ENCODE results near the gene APPL2.

The APPL2 gene

DNA sequence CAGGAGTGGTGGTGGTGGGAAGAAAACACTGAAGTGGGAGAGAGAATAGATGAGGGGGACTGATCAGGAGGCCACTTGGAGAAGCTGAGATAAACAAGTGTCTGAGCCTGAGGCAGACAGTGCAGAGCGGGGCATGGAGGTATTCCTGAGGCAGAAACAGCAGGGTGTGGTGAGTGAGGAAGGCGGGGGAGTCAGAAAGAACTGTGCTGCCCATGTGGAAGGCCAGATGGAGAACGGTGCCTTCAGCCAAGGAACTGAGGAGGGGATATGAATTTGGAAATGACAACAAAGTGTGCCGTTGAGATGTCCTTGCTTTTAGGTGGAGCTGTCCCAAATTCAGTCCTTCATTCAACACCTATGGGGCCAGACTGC is 13.7 kb downstream of the APPL2 start:
- Mint-ChIP-seq H3K27me3 (no peaks in the 10 kb centered on the region), H3K36me3 (peaks cover 13% of the 10 kb centered on the region), H3K4me3 (no peak overlapping the region), H3K9me3 (ENCODE audit: low read depth) (no peaks in the 10 kb centered on the region), H3K27ac (peak overlapping the region; percentile 73), H3K4me1 (ENCODE audit: low read depth) (peaks cover 25% of the 10 kb centered on the region)

DNA sequence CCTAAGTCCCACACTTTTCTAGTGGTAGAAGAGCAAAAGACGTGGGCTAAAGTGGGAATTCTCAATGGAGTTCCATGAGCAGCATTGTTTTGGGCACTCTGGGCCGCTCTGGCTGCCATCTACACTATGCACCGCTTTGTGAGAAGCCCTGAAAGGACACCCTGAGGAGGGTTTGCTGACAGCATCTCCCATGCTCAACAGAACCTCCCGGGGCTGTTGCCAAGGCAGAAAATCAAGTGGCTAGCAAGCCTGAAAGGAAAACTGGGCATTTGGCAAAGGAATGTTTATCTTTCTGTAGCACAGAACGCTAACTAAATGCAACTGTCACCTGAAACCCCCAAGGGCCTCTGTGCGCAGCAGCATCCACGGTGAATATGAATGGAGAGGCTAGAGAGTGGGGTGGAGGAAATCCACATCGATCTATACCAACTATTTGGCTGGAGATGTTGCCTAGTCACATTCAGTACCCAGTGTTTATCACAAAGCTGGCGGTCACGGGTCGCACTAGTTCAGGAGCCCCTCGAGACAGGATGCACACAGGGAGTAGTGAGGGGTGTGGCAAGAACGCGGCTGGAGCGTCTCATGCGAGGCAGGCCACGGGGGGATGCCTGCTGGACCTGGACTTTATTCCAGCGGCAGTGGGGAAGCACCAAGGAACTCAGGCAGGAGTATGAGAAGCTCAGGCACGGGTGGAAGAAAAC is 14.2 kb downstream of the APPL2 start:
- Mint-ChIP-seq H3K4me1 (ENCODE audit: low read depth) (peaks cover 24% of the 10 kb centered on the region), H3K9me3 (ENCODE audit: low read depth) (no peaks in the 10 kb centered on the region), H3K27me3 (no peaks in the 10 kb centered on the region), H3K36me3 (peaks cover 13% of the 10 kb centered on the region), H3K27ac (peak overlapping the region; percentile 73), H3K4me3 (no peak overlapping the region)

DNA sequence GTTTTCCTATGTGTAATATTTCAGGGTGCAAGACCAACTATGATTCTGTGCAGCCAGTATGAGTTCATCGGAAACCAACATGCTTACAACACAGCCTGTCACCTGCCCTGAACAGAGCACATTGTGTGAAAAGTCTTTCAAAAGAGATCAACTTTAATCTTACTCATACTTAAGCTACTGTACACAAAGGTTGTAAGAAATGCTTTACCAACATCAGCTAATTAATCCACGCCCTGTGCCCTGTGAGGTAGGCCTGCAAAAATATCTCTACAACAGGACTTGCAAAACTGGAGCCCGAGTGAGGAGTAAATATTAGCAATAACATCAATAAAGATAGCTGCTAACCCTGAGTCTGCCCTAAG is 15.1 kb downstream of the APPL2 start:
- Mint-ChIP-seq H3K4me3 (no peak overlapping the region), H3K36me3 (peaks cover 18% of the 10 kb centered on the region), H3K27me3 (no peaks in the 10 kb centered on the region), H3K4me1 (ENCODE audit: low read depth) (peaks cover 16% of the 10 kb centered on the region), H3K9me3 (ENCODE audit: low read depth) (no peaks in the 10 kb centered on the region), H3K27ac (no peak overlapping the region)

DNA sequence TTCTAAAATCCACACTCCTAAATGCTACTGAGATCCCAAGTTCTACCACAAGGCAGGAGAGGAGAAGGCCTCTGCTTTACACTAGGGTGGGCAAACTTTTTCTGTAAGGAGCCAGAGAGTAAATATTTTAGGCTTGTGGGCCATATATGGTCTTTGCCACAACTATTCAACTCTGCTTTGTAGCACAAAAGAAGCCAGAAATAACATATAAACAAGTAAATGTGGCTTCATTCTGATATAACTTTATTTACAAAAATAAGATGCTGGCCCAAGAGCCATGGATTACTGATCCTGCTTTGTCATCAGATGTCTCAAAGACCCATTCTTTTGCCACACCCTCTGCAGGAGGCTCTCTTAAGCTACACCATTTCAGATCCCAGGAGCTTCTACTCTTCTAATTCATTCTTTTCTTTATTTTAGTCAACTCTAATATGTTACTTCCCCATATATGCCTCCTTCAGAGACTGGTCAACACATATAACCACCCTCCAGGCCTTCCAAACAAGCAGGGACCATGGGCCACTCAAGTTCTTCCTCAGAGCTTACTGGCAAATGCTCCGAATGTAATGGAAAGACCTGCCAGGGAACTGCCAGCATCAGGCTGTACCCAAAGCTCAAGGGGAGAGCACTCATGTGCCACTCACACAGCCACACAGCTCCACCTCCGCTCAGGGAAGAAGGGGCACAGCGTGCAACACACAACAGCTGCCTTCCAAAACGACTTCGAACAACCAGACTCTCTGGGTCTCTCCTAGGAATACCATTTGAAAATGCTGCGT is 15.6 kb downstream of the APPL2 start:
- Mint-ChIP-seq H3K4me1 (ENCODE audit: low read depth) (peaks cover 10% of the 10 kb centered on the region), H3K27me3 (no peaks in the 10 kb centered on the region), H3K4me3 (no peak overlapping the region), H3K27ac (no peak overlapping the region), H3K9me3 (ENCODE audit: low read depth) (no peaks in the 10 kb centered on the region), H3K36me3 (peaks cover 18% of the 10 kb centered on the region)

DNA sequence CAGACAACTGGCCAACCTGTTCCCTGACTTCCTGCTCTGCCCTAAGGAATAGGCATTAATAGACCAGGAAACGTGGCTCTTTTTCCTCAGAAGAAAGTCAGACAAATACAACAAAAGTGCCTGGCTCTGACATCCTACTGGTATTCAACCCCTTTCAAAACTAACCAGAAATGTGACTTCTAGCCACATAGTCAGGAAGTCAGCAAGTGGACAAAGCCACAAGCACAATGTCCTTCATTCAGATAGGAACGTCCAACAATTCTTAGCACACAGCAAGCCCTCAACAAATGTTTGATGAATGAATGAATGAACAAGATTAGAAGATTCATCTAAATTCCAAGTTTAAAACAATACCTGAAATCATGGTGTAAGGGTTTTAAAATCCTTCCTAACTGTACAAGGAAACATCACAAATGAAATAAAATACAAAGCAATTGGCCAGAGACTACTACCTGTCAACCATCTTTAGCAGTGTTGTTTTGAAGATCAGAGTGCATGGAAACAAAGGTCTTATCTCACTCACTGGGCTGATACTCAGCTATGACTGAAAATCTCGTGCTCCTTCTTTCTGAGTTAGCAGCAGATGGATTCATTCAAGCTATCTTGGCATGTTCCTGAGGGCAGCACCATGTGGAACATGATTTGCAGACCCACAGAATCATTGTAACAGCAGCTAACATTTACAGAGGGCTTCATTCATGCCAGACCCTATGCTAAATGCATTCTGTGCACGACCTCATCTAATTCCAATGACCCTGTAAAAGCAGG is 16.5 kb downstream of the APPL2 start:
- H3K36me3 Mint-ChIP-seq: peaks cover 22% of the 10 kb centered on the region
- no peak overlapping the region for H3K27ac Mint-ChIP-seq

DNA sequence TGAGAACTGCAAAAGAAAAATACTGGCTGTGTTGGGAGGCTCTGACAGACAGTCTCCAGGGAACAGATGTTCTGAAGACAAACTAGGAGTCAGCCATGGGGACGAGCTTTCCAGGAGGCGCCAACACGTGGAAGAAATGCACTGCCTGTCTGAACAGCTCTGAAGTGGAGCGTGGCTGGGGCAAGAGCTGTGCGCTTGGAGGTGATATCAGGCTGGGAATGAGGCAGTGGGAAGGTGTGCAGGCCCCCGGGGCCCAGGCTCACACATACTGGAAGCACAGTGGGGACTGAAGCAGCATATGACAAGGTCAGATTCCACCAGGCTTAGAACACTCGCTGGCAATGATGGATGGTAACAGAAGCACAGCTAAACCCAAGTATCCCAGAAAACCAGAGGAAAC is 17.5 kb downstream of the APPL2 start:
- H3K4me1 Mint-ChIP-seq (ENCODE audit: low read depth): peaks cover 3% of the 10 kb centered on the region
- H3K27me3 Mint-ChIP-seq: no peaks in the 10 kb centered on the region
- H3K9me3 Mint-ChIP-seq (ENCODE audit: low read depth): no peaks in the 10 kb centered on the region
- no peak overlapping the region for H3K27ac Mint-ChIP-seq
- H3K36me3 Mint-ChIP-seq: peaks cover 24% of the 10 kb centered on the region
- no peak overlapping the region for H3K4me3 Mint-ChIP-seq

More for the DNA sequence above, 16.5 kb downstream of the APPL2 start:
- no peak overlapping the region for H3K4me3 Mint-ChIP-seq
- no peaks in the 10 kb centered on the region for H3K9me3 Mint-ChIP-seq (ENCODE audit: low read depth)
- no peaks in the 10 kb centered on the region for H3K27me3 Mint-ChIP-seq
- peaks cover 3% of the 10 kb centered on the region for H3K4me1 Mint-ChIP-seq (ENCODE audit: low read depth)

DNA sequence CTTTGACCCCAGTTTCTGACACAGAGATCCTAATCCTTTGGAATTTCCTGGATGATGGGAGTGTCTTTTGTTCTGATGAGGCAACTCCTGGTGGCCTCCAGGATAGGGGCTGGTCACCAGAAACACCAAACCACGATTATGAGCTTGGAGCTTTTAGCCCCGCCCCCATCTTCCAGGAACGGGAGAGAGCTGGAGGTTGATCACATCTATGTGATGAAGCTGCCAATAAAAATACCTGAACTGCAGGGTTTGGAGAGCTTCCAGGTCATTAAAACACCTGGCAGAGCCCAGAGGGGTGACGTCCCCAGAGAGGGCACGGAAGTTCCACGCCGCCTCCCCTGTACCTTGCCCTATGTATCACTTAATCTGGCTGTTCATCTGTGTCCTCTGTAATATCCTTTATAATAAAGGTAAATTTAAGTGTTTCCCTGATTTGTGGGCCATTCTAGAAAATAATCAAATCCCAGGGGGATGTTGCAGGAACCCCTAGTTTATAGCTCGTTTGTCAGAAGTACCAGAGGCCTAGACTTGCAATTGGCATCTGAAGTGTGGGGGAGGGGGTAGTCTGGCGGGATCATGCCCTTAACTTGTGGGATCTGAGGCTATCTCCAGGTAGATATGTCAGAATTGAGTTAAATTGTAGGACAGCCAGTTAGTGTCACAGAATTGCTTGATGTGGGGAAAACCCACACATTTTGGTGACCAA is 21.2 kb downstream of the APPL2 start:
- Mint-ChIP-seq H3K4me3 (no peak overlapping the region), H3K4me1 (ENCODE audit: low read depth) (no peaks in the 10 kb centered on the region), H3K27ac (no peak overlapping the region), H3K36me3 (peaks cover 12% of the 10 kb centered on the region), H3K9me3 (ENCODE audit: low read depth) (no peaks in the 10 kb centered on the region), H3K27me3 (no peaks in the 10 kb centered on the region)

DNA sequence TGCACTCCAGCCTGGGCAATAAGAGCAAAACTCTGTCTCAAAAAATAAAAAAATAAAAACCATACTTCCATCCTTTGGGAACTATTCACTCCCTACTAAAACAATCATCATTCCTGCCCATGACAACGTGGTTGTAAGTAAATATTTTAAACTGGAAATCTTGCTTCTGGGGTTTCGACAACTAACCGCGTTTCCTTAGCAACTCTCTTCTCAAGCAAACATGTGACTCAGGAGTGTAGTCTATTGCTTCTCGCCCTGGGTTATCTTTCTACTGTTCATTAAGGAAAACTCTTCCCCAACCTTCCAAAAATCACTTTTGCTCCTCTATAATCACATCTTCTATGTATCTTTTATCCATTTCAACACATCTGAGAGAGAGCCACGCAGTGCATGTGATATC is 21.8 kb downstream of the APPL2 start:
- Mint-ChIP-seq H3K36me3 (peaks cover 12% of the 10 kb centered on the region), H3K4me1 (ENCODE audit: low read depth) (no peaks in the 10 kb centered on the region), H3K27ac (no peak overlapping the region), H3K27me3 (no peaks in the 10 kb centered on the region), H3K9me3 (ENCODE audit: low read depth) (no peaks in the 10 kb centered on the region), H3K4me3 (no peak overlapping the region)

DNA sequence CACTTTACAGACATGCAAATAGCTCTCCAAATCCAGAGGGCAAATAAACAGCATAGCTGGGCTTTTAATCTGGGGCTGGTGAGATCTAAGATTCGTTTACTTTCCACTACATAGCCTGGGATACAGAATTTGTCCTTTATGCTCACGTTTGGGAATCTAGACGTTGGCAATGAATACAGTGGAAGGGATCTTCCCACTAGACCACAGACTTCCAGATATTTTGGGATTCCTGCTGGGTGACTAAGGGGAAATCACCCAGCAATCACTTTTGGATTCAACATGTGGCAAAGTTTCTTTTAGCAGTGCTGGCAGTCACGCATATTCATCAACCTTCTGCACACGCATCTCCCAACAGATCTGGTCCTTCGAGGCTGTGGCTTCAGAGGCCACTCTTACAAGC is 23.5 kb downstream of the APPL2 start:
- Mint-ChIP-seq H3K4me1 (ENCODE audit: low read depth) (no peaks in the 10 kb centered on the region), H3K27ac (no peak overlapping the region), H3K9me3 (ENCODE audit: low read depth) (no peaks in the 10 kb centered on the region), H3K4me3 (no peak overlapping the region), H3K27me3 (no peaks in the 10 kb centered on the region), H3K36me3 (peaks cover 17% of the 10 kb centered on the region)

DNA sequence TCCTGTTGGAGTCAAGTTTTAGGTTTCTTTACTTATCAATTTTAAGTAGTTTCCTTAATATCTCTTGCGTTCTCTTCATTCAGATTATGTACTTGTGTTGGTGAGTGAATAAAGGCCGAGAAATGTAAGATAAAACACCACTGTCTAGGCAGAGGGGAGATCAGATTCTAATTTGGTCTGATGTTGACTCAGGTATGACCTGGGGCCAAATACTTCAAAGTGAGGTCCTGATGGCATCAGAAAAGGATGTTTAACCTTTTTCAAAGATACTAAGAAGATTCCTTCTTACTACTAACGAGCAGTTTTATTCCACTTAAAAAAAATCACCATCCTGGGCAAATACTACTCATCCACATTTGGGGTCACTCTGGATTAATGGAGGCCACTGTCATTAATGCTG is 26.9 kb downstream of the APPL2 start:
- no peaks in the 10 kb centered on the region for H3K9me3 Mint-ChIP-seq (ENCODE audit: low read depth)

DNA sequence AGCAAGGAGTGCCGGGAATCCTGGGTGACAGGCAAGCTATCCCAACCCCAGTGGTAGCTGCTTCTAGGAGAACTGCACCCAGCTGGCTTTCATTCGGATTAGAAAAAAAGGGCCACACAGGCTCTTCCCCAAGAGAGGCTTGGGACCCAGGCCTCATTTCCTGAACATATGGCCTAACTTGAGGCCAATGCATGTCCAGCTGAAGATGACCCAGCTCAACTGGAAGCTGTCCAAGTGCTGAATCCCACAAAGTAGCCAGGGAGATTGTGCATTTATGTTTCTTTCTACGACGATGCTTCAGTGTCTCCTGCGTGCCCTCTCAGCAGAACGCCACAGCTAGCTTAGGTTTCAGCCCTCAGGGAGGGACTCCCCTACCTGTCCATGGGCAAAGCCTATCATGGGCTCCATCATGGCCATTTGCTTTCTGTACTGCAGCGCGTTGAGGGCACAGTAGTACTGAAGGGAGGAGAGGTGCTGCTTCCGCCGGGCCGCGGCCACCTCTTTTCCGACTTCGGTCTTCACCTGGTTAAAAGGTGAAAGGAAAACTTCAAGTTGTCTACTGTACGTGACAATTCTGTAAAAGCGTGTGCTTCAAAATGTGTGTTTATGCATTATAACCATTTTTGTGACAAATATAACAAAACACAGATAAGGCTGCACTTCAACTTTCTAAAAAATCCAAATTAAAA is 29.1 kb downstream of the APPL2 start:
- Mint-ChIP-seq H3K27ac (no peak overlapping the region), H3K9me3 (ENCODE audit: low read depth) (no peaks in the 10 kb centered on the region), H3K36me3 (peaks cover 12% of the 10 kb centered on the region), H3K27me3 (no peaks in the 10 kb centered on the region), H3K4me1 (ENCODE audit: low read depth) (peaks cover 2% of the 10 kb centered on the region), H3K4me3 (no peak overlapping the region)

More for the DNA sequence above, 26.9 kb downstream of the APPL2 start:
- Mint-ChIP-seq H3K4me3 (no peak overlapping the region), H3K27ac (no peak overlapping the region), H3K27me3 (no peaks in the 10 kb centered on the region), H3K4me1 (ENCODE audit: low read depth) (peaks cover 2% of the 10 kb centered on the region), H3K36me3 (peaks cover 9% of the 10 kb centered on the region)

DNA sequence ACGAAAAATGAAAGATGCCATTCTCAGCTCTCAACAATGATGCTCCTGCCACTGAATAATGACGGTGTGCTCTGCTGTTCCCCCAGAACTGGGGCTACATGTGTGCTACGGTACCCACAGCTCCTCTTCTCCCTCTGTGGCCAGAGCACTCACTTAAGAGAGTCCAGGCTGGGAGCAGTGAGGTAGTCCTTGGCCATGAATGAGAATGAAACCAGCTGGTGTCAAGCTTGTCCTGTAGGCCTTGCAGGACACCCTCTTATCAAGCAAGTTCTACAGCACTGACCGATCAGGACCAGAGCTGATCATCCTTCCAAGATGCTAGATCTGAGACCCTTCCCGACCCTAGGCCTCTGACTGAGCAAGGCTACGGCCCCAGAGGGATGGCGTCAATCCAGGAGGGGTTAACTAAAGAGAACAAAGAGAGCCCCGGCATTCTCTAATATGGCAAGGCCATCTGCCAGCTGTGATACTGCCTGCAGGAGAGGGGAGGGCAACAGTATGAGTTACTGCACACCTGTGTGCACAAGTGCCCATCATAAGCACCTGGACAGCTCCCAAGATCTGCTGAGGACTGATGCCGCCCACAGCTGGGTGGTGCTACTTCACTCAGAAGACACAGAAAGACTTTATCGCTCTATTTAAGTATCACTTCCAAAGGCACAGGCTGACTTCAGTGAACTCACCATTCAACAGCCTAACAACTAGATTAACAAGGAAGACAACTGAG is 30.5 kb downstream of the APPL2 start:
- H3K27ac Mint-ChIP-seq: no peak overlapping the region
- no peak overlapping the region for H3K4me3 Mint-ChIP-seq
- peaks cover 12% of the 10 kb centered on the region for H3K36me3 Mint-ChIP-seq
- H3K27me3 Mint-ChIP-seq: no peaks in the 10 kb centered on the region
- H3K4me1 Mint-ChIP-seq (ENCODE audit: low read depth): peaks cover 2% of the 10 kb centered on the region
- no peaks in the 10 kb centered on the region for H3K9me3 Mint-ChIP-seq (ENCODE audit: low read depth)

DNA sequence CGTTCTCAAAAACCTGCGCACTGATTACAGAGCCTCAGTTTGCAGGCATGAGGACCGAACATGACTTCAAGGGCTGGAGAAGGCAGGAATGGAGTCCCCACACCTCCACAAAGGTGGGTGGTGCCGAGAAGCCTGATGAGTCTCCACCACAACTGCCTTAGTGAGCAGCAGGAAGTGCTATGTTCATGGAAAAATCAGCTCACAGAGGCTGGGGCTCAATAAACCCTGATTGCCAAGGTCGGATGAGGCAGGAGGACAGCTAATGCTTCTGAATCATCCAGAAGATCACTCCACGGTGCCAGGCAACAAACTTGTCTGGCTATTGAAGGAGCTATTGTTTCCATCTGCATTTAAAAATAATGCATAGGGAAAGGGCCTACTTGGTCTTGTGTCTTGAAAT is 31.1 kb downstream of the APPL2 start:
- no peak overlapping the region for H3K27ac Mint-ChIP-seq

DNA sequence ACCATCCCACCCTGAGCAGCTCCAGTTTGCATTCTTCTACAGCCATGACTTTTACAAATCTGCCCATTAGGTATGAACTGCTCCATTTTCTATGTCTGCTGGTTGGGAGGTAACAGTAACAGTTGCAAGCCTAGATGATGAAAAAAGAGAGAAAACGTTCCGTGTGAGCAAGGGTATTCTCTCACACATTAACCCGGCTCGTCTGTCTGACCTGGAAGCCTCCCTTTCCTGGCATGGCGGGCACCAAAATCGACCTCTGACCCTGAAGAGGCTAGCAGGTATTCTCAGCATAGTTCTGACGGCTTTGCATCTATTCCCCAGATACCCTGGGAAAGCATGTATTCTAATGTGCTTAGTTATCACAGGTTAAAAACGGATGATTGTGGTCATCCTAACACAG is 31.8 kb downstream of the APPL2 start:
- peaks cover 2% of the 10 kb centered on the region for H3K4me1 Mint-ChIP-seq (ENCODE audit: low read depth)
- no peaks in the 10 kb centered on the region for H3K9me3 Mint-ChIP-seq (ENCODE audit: low read depth)
- H3K27ac Mint-ChIP-seq: no peak overlapping the region
- H3K36me3 Mint-ChIP-seq: peaks cover 12% of the 10 kb centered on the region
- H3K4me3 Mint-ChIP-seq: no peak overlapping the region
- no peaks in the 10 kb centered on the region for H3K27me3 Mint-ChIP-seq

More for the DNA sequence above, 31.1 kb downstream of the APPL2 start:
- peaks cover 2% of the 10 kb centered on the region for H3K4me1 Mint-ChIP-seq (ENCODE audit: low read depth)
- no peak overlapping the region for H3K4me3 Mint-ChIP-seq
- H3K9me3 Mint-ChIP-seq (ENCODE audit: low read depth): no peaks in the 10 kb centered on the region
- peaks cover 12% of the 10 kb centered on the region for H3K36me3 Mint-ChIP-seq
- no peaks in the 10 kb centered on the region for H3K27me3 Mint-ChIP-seq
